ENCODE measurements around the gene ANKRD29. TPM values are rescaled to one million over a fixed set of nuclear protein-coding genes. Genes with fewer than 3 reads are reported as not detected.

Gene ANKRD29
- total and polyA plus RNA-seq, 7 donors: 2.5 to 31.0 (median 4.2) TPM

Small RNAs within 50 kb of the gene (small RNA-seq; reads per million reads assigned to genes)
- gene RF00019: 0 reads per million in 3 donors

Other genes with a start within 250 kb of the ANKRD29 start
- 10 to 100 TPM; 38.2 to 54.6 (median 45.6) TPM for gene RIOK3, start 209.6 kb downstream of the ANKRD29 start, total RNA-seq
- gene RIOK3, start 209.6 kb downstream of the ANKRD29 start, polyA plus RNA-seq: 100 to 1,000 TPM in 2 of 3 donors, 10 to 100 TPM in 1; 71.3 to 206 (median 161) TPM
- 10 to 100 TPM; 11.8 to 21.6 (median 17.4) TPM for gene RMC1, start 159.4 kb downstream of the ANKRD29 start, total RNA-seq
- 10 to 100 TPM; 19.8 to 38.1 (median 27.9) TPM for gene RMC1, start 159.4 kb downstream of the ANKRD29 start, polyA plus RNA-seq
- 10 to 100 TPM; 34.9 to 59.2 (median 48.1) TPM for gene NPC1, start 76.4 kb downstream of the ANKRD29 start, total RNA-seq
- gene NPC1, start 76.4 kb downstream of the ANKRD29 start, polyA plus RNA-seq: 10 to 100 TPM in 2 of 3 donors, 1 to 10 TPM in 1; 9.0 to 27.4 (median 12.5) TPM
- gene LAMA3, start 26.5 kb upstream of the ANKRD29 start, total RNA-seq: 10 to 100 TPM in 3 of 4 donors, 1 to 10 TPM in 1; 8.4 to 18.6 (median 12.2) TPM
- 10 to 100 TPM in 2 of 3 donors, 1 to 10 TPM in 1; 6.0 to 19.9 (median 15.0) TPM for gene LAMA3, start 26.5 kb upstream of the ANKRD29 start, polyA plus RNA-seq

All from sigmoid colon (tissue), 7 donors.